ENCODE results near the gene ARCN1.

ARCN1 gene

DNA sequence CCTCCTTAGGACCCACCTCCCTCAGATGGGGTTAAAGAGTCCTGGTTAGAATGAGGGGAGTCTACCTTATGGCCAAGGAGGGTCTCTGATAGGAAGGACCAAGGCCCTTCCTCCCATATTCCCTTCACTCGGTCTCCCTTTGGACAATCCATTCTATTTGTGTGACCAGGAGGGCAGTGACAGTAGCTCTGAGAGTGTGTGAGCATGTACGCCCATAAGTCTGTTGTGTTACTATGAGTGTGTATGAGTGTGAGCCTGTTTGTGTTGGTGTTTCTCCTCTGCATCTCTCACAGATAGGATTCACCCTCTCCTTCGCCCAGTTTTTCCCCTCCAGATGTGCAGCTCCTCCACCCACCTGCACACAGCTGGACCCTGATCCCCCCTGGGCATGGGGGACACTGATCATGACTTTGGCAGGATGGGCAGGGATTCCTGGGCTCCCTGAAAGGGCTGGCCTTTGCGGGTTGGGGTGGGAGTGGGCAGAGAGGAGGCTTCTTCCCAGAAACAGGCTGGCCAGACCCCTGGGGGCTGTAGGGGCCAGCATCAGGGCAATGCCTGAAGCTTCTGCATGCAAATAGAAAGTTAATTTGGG, 49.7 kb downstream of the ARCN1 start:
- no peak for DNase-seq (ENCODE audit: low read depth)

DNA sequence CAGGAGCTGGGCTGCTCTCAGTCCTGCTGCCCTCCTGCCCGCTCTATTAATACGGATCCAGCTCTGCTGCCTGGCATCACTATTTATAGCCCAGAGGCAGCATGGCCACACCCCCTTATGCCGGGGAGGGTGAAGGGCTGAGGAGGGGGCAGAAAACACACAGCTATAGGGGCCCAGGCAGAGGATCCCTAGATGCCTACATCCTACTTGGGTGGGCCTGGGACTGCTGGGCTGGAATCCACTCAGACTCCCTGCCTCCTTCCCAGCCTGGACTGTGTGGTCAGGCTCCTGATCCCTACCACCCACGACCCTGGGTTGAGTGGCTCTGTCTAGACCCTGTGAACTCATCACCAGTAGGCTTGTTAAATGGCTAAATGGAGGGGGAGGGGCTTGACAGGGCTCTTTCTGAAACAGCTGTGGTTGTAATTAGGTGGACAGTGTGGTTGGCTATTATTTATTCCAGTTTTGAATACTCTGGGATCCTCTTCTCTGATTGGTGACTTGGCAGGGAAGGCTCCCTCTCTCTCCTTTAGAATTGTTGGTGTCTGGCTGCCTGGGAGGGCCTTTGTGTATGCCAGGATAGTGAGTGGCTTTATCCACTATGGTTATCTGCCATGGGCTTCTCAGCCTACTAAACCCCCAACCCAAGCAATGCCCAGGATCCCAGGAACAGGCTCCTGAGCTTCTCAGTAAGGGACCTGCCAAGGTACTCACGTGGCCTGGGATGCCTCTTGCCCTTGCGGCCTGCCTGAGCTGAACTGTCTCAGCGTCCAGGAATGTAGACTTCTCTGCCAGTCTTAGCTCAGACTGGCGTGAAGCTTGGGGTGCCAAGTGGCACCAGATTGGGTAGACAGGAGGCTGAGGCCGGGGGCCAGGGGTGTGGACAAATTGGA, 50.4 kb downstream of the ARCN1 start:
- DNase-seq (ENCODE audit: low read depth), result peak; percentile 71

- DNase-seq (ENCODE audit: low read depth), result no peak
These were observed 51.1 kb downstream of the ARCN1 start for GRCh38 chr11:118623269-118623655.

GRCh38 chr11:118625036-118625690, 53.0 kb downstream of the ARCN1 start:
- no peak for DNase-seq (ENCODE audit: low read depth)

- DNase-seq (ENCODE audit: low read depth), result no peak
These were observed 53.8 kb downstream of the ARCN1 start for GRCh38 chr11:118625976-118626375.

DNA sequence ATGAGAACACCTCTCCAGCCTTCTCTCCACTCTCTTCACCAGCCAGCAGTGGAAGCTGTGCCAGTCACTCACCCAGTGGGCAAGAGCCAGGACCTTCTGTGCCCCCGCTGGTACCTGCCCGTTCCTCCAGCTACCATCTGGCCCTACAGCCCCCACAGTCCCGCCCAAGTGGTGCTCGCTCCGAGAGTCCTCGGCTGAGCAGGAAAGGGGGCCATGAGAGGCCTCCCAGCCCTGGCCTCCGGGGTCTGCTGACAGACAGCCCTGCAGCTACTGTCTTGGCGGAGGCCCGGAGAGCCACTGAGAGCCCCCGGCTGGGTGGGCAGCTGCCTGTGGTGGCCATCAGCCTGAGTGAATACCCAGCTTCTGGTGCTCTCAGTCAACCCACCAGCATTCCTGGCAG, 55.4 kb downstream of the ARCN1 start:
- DNase-seq (ENCODE audit: low read depth), result no peak

DNA sequence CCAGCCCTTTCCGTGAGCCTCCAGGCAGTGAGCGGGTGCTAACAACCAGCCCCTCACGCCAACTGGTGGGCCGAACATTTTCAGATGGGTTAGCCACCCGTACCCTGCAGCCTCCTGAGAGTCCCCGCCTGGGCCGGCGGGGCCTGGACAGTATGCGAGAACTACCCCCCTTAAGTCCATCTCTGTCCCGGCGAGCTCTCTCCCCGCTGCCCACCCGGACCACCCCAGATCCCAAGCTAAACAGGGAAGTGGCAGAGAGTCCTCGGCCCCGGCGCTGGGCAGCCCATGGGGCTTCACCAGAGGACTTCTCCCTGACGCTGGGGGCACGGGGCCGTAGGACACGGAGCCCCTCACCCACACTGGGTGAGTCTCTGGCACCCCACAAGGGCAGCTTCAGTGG, 55.8 kb downstream of the ARCN1 start:
- no peak for DNase-seq (ENCODE audit: low read depth)

GRCh38 chr11:118628432-118628831, 56.2 kb downstream of the ARCN1 start:
- no peak for DNase-seq (ENCODE audit: low read depth)

DNA sequence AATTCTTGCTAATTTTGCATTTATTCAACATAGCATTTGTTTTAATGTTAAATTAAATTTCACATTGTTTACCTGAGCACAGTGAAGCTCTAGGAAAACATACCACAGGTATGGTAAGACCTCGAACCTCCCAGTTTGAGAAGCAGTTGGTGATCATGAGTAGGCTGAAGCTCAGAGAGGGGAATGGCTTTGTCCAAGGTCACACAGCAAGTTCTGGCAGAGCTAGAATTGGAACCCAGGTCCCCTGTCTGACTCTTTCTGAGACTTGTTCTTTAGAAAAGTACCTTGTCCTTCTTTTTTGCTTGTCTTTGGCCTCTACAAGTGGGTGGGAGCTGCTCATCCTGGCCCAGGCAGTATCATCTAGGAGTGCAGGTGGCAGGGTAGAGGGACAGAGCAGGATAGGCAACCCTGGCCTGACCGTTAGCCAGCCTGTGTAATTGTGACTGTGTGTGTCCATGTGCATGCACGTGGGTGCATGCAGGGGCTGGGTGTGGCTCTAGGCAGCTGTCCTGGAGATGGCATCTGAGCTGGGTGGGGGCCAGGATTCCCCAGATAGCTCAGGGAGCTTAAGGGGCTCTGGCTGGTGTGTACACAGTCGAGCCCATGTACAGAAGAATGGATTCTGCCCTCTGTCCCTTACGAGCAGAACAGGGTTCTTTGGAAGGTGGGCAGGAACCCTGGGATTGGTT, 56.8 kb downstream of the ARCN1 start:
- DNase-seq (ENCODE audit: low read depth), result no peak

DNA sequence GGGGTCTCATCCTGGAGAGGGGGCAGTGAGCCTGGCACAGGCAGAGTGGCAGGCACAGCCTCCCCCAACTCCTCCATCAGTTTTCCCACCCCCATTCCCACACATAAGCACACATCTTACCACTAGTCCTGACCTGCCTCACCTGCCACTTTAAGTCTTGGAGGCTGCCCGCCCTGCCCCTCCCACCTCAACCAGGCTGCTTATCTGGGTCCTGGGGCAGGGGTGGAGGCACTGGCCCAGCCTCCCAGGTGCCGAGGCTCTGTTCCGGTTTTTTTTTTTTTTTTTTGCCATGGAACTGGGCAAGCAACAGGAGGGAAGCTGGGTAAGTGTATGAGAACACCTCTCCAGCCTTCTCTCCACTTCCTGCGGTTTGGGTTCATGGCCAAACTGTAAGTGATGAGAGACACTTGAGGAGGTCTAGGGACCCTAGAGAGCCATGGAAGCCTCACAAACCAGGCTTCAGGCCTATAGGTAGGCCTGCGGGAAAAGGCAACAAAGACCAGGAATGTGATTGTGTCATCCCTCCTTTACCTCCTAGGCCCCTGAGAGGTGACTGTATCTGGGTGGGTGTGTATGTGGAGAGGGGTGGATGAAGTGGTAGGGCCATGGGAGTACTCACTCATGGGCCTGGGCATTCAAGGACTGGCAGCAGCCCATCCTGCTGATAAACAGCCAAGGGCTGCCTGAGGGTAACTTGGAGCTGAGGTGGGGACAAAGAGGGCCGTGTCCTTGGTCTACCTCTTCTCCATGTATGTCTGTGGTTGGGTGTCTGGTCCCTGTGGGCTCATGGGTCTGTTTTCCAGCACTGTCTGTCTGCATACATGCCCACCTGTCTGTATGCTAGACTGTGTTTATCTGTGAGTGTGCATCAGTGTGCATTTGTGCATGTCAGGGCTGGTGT, 57.8 kb downstream of the ARCN1 start:
- no peak for DNase-seq (ENCODE audit: low read depth)

- DNase-seq (ENCODE audit: low read depth), result no peak
These were observed 59.1 kb downstream of the ARCN1 start for GRCh38 chr11:118631142-118631909.

- no peak for DNase-seq (ENCODE audit: low read depth)
These were observed 60.5 kb downstream of the ARCN1 start for GRCh38 chr11:118632577-118633318.

DNA sequence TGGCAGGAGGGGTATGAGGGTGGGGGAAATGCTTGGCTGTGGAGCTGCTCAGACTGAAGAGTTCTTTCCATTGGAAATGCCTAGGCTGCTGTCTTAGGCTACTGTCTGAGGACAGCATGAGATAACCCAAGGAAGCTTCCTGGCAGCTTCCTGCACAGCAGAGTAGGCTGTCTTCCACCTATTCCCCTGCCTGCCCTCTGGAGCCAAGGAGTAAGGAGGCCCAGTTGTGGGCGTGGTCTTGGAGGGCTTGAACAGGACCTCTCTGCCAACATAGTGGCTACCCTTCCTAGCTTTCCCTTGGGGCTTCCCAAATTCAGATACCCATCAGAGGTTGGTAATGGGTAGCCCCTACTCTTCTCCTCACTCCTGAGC, 61.1 kb downstream of the ARCN1 start:
- DNase-seq (ENCODE audit: low read depth), result no peak

DNA sequence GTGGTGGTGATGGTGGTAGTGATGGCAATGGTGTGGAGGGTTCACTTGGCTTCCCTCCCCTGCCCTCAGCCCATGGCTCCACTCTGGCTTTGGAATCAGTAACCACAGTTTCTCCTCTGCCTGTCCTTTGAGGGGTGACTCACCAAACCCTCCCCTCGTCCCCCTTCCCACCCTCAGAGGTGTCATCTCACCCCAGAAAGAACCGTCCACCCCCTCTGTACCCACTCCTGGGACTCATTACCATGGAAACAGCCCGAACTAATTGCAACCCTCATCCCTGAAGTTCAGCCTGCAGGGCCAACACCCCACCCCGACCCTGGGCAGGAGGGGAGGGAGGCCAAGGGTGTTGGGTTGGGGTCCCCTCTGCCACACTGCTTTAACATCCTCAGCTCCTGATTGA, 61.8 kb downstream of the ARCN1 start:
- DNase-seq (ENCODE audit: low read depth), result no peak

DNA sequence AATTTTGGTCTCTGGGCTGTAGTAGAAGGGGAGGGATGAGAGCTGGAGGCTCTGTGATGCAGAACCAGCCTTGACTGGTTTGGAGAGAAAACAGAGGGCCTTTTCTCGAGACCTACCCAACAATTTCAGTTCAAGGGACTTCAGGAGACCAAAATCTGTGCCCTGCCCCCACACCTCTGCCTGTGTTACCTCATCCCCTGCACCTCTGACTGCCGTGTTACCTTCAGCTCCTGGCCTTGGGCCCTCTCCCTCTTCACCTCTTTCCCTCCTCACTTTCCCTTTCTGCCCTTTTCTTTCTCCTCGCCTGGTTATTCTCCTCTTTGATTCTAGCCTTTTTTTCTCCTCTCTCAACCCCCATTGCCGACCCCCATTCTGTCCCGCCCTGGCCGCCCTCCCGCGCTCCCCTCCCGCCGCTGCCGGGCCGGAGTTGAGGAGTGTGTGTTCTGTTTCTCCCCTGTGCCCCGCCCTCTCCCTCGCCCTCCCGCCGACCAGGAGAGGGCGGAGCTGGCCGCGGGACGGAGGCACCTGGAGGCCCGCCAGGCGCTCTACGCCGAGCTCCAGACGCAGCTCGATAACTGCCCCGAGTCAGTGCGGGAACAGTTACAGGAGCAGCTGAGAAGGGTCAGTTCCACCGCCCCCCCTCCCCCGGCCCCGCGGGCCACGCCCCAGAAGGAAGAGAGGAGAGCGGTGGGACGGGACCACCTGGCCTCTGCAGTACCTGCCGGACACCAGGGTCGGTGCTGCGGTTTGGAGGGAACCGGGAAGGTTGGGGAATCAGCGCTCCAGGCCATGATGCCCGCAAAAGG, 62.4 kb downstream of the ARCN1 start:
- DNase-seq (ENCODE audit: low read depth), result no peak

DNA sequence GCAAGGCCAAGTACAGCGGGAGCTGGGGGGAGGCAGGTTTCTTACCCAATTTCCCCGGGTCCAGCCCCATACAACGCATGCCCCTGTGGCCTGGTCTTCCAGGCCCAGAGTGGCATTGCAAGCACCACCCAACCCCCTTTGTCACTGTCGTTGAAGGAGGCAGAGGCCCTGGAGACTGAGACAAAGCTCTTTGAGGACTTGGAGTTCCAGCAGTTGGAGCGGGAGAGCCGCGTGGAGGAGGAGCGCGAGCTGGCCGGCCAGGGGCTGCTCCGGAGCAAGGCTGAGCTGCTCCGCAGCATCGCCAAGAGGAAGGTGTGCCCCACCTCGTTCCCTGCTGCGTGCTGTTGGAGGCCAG, 63.0 kb downstream of the ARCN1 start:
- no peak for DNase-seq (ENCODE audit: low read depth)

- DNase-seq (ENCODE audit: low read depth), result no peak
These were observed 63.4 kb downstream of the ARCN1 start for GRCh38 chr11:118635642-118636041.

DNA sequence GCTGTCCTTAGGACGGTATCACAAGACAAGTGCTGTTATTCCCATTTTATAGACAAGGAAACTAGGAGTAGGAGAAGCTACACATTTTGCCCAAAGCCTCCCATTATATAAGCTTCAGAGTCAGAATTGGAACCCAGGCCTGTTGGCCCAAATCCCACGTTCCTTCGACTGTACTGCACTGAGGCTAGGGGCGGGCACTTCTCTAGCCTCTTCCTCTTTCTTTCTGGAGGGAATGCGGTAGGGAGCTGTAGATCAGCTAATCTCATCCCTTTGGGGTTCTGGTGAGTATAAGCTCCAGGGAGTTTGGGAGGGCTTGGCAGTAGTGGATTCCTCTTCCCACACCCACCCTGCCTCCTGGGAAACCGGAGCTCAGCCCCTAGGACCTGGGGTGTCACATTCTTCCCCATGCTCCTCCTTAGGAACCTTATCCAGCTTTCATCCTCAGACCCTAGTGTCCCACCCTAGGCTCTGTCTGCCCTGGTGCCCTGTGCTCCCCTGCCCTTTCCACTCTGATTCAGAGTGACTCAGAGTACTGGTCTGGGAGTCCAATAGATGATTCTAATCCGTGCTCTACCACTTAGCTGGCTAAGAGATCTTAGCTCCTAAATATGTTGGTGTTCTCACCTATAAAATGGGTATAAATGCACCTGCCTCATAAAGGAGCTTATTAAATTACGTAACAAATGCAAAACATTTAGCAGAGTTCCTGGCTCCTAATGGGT, 64.5 kb downstream of the ARCN1 start:
- no peak for DNase-seq (ENCODE audit: low read depth)

GRCh38 chr11:118638726-118639125, 66.5 kb downstream of the ARCN1 start:
- no peak for DNase-seq (ENCODE audit: low read depth)
